ENCODE measurements around the gene ZNF160.

Gene ZNF160

GRCh38 chr19:53019684-53020083 is 83.5 kb downstream of the ZNF160 start:
- Histone ChIP-seq H3K36me3 (ENCODE audit: control insufficient read depth, insufficient read depth, low read length) (no peaks in the 10 kb centered on the region), H3K4me3 (ENCODE audit: low read length) (no peak overlapping the region), H3K9me3 (ENCODE audit: control insufficient read depth, insufficient read depth, low read length) (no peaks in the 10 kb centered on the region), H3K27me3 (ENCODE audit: control insufficient read depth, insufficient read depth, low read length) (no peaks in the 10 kb centered on the region), H3K27ac (ENCODE audit: low read length) (no peak overlapping the region), H3K4me1 (ENCODE audit: control insufficient read depth, insufficient read depth, low read length) (peaks cover 2% of the 10 kb centered on the region; the same call in 1 of the 2 replicates)
- WGBS (ENCODE audit: insufficient coverage, insufficient read length), result no CpG with 5 or more reads among the region's 1 CpG
- DNase-seq (ENCODE audit: low read depth, low spot score), result peak; percentile 76

Data from iPS DF 6.9 (cell line).